GM08714 (cell line): ENCODE measurements around the gene RAD18.

Experiments used
- H3K4me3 ChIP-seq: fragments of 200-500 bp; sonication (Bioruptor generic); 2 replicates; pipeline ENCODE4 v1.5.1; 2014; ENCODE audit warnings: mild to moderate bottlenecking, low read length, inconsistent platforms
- ZNF274 ChIP-seq: IDR thresholded peaks from 2 replicates; pipeline ENCODE4 v1.6.1; 2012; ENCODE audit warnings: mild to moderate bottlenecking, low read depth, low read length

RAD18 gene

GRCh38 chr3:8931342-8931741 lies 31.9 kb downstream of the RAD18 start:
- no peak overlapping the region for H3K4me3 ChIP-seq
- no peak for TF ChIP-seq ZNF274

DNA sequence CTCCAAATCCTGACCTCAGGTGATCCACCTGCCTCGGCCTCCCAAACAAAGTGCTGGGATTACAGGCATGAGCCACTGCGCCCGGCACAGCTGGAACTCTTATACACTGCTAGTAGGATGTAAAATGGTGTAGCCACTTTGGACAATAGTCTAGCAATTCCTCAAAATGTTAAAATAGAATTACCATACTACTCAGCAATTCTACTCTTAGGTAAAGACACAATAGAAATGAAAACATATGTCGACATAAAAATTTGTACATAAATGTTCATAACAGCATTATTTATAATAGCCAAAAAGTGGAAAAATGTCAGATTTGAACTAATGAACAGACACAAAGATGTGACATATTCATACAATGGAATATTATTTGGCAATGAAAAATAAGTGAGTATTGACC lies 33.4 kb downstream of the RAD18 start:
- no peak overlapping the region for H3K4me3 ChIP-seq
- no peak for TF ChIP-seq ZNF274

DNA sequence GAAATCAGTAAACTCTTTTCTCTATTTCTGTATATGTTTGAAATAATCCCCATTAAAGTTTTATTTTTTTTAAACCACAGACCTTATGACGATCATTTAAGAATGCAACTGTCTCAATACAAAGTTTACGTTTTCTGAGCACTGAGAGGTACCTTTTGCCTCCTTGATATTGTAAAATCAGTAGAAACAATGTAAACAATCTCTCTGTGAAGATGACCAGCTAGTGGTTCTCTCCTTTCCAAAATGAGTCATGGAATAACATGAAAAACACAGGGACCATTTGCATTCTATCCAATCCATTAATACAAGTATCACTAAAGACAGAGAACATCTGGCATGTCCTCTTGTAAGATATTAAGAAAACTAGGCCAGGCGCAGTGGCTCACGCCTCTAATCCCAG lies 48.8 kb downstream of the RAD18 start:
- no peak for TF ChIP-seq ZNF274
- no peak overlapping the region for H3K4me3 ChIP-seq

GRCh38 chr3:8911781-8912180 lies 51.5 kb downstream of the RAD18 start:
- H3K4me3 ChIP-seq: no peak overlapping the region
- TF ChIP-seq ZNF274: no peak

DNA sequence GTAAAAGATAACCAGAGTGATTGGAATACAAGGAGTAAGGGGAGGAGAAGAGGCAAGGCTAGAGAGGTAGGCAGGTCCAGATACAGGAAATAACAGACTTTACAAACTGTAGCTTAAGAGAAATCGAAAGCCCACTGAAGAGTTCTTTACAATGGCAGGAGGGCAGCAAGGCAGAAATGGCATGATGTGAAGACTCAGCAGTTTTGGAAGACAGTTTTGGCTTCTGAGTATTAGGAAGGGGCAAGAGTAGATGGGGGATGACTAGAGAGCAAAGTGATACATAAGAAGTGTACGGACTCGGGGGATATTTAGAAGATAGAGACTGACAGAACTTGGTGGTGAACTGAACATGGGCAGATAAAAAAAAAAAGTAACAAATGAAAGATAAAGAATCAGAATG lies 54.1 kb downstream of the RAD18 start:
- H3K4me3 ChIP-seq: no peak overlapping the region
- no peak for TF ChIP-seq ZNF274

- TF ChIP-seq ZNF274: no peak
These were observed 60.1 kb downstream of the RAD18 start for GRCh38 chr3:8903191-8903590.

GRCh38 chr3:8900869-8901268 lies 62.4 kb downstream of the RAD18 start:
- TF ChIP-seq ZNF274: no peak
- no peak overlapping the region for H3K4me3 ChIP-seq

More at GRCh38 chr3:8903191-8903590, 60.1 kb downstream of the RAD18 start:
- no peak overlapping the region for H3K4me3 ChIP-seq

GRCh38 chr3:8899876-8900460 lies 63.3 kb downstream of the RAD18 start:
- no peak overlapping the region for H3K4me3 ChIP-seq
- TF ChIP-seq ZNF274: no peak

DNA sequence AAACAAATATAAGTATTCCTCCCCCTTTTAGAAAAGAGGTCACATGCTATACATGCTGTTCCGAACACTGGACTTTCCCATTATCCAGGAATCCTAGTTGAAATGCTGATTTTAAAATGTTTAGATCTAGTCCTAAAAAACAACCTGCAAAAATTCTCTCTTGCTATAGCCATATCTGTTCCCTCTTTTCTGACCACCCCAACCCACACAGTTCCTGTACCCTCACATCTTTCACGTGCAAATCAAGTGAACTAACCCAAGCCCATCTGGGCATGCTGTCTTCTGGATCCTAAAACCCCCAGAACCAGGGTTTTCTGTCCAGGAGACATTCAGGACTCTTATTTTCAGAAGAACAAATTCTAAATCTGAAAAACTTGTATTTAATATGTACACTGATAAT lies 67.4 kb downstream of the RAD18 start:
- no peak overlapping the region for H3K4me3 ChIP-seq
- TF ChIP-seq ZNF274: no peak

- no peak overlapping the region for H3K4me3 ChIP-seq
- TF ChIP-seq ZNF274: no peak
These were observed 70.3 kb downstream of the RAD18 start for GRCh38 chr3:8893001-8893400.

GRCh38 chr3:8891774-8892173 lies 71.5 kb downstream of the RAD18 start:
- TF ChIP-seq ZNF274: no peak
- H3K4me3 ChIP-seq: no peak overlapping the region

DNA sequence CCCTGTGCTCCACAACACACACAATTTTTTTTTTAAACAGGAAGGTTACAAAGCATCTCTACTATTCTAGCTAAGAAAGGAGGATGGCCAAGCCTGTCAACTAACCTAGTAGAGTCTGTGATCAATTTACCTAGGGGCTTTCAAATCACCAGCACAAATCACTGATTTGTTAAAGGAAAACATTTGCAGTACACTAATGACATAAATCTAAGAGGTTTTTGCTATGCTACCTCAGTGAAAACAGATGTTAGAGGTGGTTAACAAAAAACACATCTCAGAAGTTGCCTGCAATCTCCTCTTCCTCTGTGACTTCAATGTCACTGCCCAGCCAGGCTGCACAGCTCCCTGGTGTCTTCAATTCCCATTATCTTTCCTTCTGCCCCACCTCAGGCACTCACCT lies 72.0 kb downstream of the RAD18 start:
- H3K4me3 ChIP-seq: no peak overlapping the region
- TF ChIP-seq ZNF274: no peak

GRCh38 chr3:8888301-8888915 lies 74.9 kb downstream of the RAD18 start:
- no peak overlapping the region for H3K4me3 ChIP-seq
- TF ChIP-seq ZNF274: no peak

- TF ChIP-seq ZNF274: no peak
- H3K4me3 ChIP-seq: no peak overlapping the region
These were observed 75.6 kb downstream of the RAD18 start for GRCh38 chr3:8887435-8888300.

DNA sequence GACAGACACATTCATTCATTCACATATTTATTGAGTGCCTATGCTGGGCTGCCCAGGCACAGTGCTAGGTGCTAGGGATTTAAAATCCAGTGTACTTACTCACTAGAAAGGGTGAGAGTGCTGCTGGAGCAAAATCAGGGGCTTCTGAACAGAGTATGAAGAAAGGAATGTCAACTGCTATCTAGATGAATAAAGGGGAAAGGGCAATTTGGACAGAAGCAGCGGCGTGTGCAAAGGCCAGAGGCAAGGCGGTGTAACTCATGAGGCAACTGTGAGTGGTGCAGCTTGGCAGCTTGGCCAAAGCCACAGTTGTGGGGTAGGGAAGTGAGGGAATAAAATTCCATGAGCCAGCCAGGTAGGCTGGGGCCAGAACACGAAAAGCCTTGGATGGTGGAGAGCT lies 76.7 kb downstream of the RAD18 start:
- no peak overlapping the region for H3K4me3 ChIP-seq
- no peak for TF ChIP-seq ZNF274
